GM06990 (cell line): ENCODE data around the gene TMPRSS4.

Experiments
- DNase-seq: peaks from one replicate; pipeline ENCODE4 v3.0.0-alpha.2; 2011; ENCODE audit not compliant: insufficient read length; ENCODE audit errors: extremely low read depth
- H3K27me3 ChIP-seq: replicated peaks from 2 replicates; pipeline ENCODE4 v1.6.0; 2011; ENCODE audit warnings: low read length; ENCODE audit not compliant: control insufficient read depth, insufficient read depth
- H3K36me3 ChIP-seq: 2 replicates; pipeline ENCODE4 v1.5.1; 2011; ENCODE audit warnings: low read length; ENCODE audit not compliant: control insufficient read depth, insufficient read depth
- H3K4me3 ChIP-seq: replicated peaks from 2 replicates; pipeline ENCODE4 v1.5.1; 2011; ENCODE audit warnings: low read depth, mild to moderate bottlenecking, control low read depth, low read length
- CTCF ChIP-seq: IDR thresholded peaks from 2 replicates; pipeline ENCODE4 v1.5.1; 2011; ENCODE audit warnings: low read length, control low read depth, mild to moderate bottlenecking, inconsistent platforms; ENCODE audit not compliant: insufficient read depth, poor library complexity, severe bottlenecking

Gene TMPRSS4

GRCh38 chr11:118073554-118073953 lies 3.3 kb upstream of the TMPRSS4 start:
- DNase-seq = no peak
- no peak overlapping the region for H3K4me3 ChIP-seq
- no peaks in the 10 kb centered on the region; the same call in none of the 2 replicates for H3K27me3 ChIP-seq
- no peak for TF ChIP-seq CTCF
- H3K36me3 ChIP-seq = no peaks in the 10 kb centered on the region

- DNase-seq = no peak
- no peaks in the 10 kb centered on the region; the same call in none of the 2 replicates for H3K27me3 ChIP-seq
- H3K4me3 ChIP-seq = no peak overlapping the region
- no peaks in the 10 kb centered on the region for H3K36me3 ChIP-seq
- no peak for TF ChIP-seq CTCF
Observed at GRCh38 chr11:118074091-118074685, 2.7 kb upstream of the TMPRSS4 start.

- H3K36me3 ChIP-seq = no peaks in the 10 kb centered on the region
- H3K27me3 ChIP-seq = peaks cover 1% of the 10 kb centered on the region
- no peak for TF ChIP-seq CTCF
- no peak for DNase-seq
- H3K4me3 ChIP-seq = no peak overlapping the region
Observed at GRCh38 chr11:118074785-118075184, 2.1 kb upstream of the TMPRSS4 start.

- Histone ChIP-seq H3K4me3 (no peak overlapping the region), H3K36me3 (no peaks in the 10 kb centered on the region), H3K27me3 (peaks cover 1% of the 10 kb centered on the region; the same call in 1 of the 2 replicates)
- DNase-seq = no peak
- TF ChIP-seq CTCF = no peak
Observed at GRCh38 chr11:118078911-118079411, 2.1 kb downstream of the TMPRSS4 start.

GRCh38 chr11:118079491-118079890 lies 2.6 kb downstream of the TMPRSS4 start:
- Histone ChIP-seq H3K27me3 (peaks cover 1% of the 10 kb centered on the region; the same call in 1 of the 2 replicates), H3K4me3 (no peak overlapping the region), H3K36me3 (no peaks in the 10 kb centered on the region)
- DNase-seq = no peak
- no peak for TF ChIP-seq CTCF
